Measurements from ENCODE around the gene MMP20.

MMP20 gene

DNA sequence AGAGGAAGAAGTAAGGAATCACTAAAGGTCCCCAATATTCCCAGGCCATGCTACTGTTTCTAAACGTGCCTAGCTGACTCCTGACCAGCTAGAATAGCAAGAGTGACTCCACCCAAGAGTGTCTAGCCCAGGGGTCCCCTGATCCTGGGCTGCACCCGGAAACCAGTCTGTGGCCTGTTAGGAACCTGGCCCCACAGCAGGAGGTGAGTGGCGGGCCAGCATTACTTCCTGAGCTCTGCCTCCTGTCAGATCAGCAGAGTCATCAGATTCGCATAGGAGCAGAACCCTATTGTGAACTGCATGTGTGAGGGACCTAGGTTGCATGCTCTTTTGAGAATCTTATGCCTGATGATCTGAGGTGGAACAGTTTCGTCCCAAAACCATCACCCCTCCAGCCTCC lies 2.0 kb downstream of the MMP20 start:
- DNase-seq (ENCODE audit: low read depth in 2 of 2), result no peak

DNA sequence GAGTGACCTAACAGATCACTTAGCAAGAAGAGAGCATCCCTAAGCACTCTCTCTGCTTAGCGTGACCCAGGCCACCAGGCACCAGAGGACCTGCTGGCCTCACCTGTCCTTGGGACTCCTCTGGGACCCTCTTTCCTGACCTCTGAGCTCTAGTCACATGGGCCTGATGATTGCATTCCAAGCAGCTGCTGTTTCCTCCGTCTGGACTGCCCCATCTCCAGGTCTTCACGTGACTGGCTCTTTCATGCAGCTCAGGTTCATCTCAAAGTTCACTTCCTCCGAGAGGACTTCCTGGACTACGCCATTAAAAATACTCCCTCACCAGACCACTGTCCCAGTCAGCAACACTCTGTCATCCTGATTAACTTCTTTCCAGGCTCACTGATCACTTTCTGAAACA lies 2.9 kb downstream of the MMP20 start:
- no peak for DNase-seq (ENCODE audit: low read depth in 2 of 2)

DNA sequence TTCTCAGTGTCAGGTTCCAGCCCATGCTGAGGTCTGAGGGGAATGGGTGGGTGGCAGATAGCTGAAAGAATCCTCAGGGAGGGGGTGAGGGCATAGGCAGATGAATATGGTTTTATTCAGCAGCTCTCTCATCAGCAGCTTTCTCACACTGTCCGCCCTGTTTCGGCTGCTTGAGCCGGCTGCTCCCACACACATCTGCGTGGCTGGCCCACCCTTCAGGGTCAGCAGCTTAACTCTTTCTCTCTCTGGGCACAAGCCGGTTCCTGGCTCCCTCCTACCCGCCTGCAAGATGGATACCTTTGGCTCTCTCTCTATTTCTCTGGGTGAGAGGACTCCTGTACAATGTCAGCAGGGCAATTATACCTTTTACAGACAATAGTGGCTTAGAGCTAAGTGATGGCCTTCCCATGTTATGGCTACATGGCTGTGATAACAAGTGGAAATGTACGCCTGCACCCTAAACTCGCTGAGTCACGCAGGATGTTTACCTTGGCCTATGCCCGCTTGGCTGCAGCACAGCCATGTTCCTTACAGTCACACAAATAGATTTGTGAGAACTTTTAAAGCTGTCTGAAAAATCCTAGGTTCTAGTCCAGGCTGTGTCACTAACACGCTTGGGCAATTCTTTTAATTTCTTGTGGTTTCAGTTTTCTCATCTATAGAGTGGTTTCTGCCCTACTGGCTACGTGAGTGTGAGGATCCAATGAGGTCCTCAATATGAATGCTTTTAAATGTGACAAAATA lies 4.1 kb downstream of the MMP20 start:
- no peak for DNase-seq (ENCODE audit: low read depth in 2 of 2)

DNA sequence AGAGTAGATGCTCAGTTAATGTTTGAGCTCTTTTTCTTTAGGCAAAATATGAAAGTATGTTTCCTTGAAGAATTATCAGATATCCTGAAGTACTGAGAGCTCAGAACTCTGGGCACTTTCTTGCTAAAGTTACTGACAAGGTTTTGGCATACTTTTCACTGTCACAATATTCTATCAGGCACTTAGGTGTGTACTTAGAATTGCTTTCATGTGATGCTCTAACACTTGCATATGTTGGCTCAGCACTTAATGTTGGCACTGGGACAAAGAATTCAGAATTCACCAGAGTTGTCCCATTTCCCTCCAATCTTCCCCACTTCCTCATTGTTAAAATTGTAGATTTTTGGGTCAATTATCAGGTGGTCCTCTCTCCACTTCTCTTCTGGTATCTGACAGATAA lies 5.0 kb downstream of the MMP20 start:
- no peak for DNase-seq (ENCODE audit: low read depth in 2 of 2)

DNA sequence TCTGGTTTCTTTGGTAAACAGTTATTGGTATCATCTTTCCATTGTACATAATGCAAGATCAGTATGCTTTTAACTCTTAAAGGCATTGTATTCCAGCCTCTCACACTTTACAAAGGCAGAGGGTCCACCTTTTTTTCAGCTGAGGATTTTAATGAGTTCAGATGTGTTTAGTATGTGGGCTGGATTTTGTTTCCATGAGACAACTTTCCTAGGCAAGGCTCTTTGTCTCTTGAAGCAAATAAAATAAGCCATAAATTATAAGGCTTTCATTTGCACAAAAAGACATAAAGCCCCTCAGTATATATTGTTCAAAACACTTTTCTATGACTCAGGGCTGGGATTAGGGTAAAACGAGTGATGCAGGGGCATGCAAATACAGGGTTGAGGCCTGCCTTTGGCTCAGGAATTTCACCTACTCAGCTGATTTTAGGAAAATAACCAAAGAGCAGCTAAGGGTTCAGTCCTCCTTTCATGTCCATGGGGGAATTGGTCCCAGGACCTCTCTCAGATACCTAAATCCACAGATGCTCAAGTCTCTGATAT lies 7.6 kb downstream of the MMP20 start:
- DNase-seq (ENCODE audit: low read depth in 2 of 2), result no peak

DNA sequence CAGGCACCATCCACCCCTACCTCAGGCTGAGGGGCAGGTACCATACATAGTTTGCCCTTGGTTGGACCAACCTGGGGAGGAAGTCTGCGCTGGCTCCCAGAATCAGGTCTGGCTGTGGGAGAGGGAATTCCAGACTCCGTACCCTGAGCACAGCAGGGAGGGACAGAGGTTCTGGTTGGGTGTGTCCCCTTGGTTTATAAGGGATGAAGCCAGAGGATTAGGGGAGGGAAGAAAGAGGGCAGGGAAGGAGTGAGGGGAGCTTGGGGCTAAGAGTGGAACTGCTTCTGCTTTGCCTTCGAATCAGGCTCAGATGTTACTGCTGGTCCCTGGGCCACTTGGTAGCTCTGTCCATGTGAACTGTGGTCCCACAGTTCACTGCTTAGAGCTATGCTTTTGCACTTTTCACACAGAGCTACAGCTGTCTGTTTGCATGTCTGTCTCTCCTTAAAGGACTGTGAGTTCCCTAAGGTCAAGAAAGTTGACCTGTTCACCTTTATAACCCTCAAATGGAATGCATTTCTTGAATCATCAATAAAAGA lies 9.2 kb downstream of the MMP20 start:
- no peak for DNase-seq (ENCODE audit: low read depth in 2 of 2)

DNA sequence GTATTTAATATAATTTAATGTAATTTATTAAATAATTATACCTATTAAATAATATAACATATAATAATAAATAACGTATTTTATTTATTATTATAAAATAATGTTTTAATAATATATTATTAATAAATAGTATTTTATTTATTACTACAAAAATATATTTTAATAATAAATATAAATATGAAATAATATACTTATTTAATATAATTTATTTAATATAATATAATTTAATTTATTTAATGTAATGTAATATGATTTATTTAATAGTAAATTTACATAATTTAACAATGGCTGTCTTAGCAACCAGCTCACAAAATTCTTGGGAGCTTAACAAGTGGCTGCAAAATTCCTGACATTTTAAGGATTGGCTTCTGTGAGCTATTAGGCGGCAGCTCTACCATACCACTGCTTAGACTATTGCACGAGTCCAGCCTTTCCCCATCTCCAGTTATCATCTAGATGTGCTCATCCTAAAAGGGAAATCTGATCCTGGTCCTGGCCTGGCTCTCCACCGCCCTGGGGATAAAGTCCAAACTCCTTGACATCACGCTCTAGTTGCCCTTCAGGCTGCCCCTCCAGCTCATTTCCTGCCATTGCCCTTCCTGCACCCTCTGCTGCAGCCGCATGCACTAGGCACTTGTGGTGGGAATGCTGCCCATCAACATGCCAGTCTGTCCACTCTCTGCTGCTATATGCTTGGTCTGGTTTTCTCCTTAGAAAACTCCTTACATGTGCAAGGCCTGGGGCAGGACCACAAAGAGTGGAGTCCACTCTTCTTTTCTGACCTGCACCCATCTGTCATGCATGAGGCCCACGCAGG lies 9.8 kb downstream of the MMP20 start:
- DNase-seq (ENCODE audit: low read depth in 2 of 2), result no peak

DNA sequence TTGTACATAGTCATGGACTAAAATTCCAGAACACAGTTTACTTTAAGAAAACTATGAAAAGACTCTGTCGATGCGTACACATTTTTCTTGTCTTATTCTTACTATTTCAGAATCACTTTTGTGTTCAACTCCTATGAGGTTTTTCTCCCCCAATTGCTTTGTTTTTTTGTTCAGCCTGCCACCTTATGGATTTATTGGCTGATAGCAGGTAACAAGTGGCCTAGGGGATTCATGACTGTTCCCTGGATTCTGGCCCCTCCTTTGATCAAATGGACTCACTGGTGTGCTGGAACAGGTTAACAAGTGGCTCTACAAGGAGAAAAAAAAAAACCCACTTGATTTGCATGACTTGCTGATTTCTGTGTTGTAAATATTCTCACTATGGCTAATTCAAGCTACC lies 10.6 kb downstream of the MMP20 start:
- no peak for DNase-seq (ENCODE audit: low read depth in 2 of 2)

DNA sequence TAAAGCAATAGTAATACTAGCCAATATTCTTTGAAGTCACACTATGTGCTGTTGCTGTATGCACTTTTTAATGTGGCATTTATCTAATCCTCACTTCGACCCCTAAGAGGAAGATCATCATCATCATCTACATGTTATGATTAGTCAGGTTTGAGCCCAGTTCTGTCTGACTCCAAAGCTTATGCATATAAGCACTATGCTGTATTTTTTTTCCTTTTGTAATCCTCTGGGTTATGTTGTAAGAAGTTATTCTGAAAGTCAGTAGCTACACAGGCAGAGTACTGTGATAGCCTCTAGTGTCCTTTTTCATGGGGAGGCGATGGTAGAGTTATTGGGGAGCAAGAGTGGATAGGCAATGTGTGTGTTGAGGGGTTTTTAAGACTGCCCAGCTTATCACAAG lies 11.1 kb downstream of the MMP20 start:
- no peak for DNase-seq (ENCODE audit: low read depth in 2 of 2)

DNA sequence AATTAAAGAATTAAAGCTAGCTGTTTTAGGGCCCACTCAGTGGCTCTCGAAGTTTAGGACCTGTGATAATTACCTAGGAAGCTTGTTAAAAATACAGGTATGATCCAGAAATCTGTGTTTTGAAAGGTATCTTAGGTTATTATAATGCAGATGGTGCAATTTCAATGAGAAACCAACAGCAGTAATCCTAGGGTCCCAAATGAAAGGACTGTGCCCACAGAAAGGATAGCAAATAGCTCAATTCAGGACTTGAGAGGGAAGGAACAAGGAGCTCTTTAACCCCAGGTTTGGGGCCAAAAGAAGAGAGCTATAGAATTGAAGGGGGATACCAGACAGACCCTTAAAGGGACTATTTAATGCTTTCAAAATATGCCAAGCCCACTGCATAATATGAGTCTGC lies 11.7 kb downstream of the MMP20 start:
- no peak for DNase-seq (ENCODE audit: low read depth in 2 of 2)

DNA sequence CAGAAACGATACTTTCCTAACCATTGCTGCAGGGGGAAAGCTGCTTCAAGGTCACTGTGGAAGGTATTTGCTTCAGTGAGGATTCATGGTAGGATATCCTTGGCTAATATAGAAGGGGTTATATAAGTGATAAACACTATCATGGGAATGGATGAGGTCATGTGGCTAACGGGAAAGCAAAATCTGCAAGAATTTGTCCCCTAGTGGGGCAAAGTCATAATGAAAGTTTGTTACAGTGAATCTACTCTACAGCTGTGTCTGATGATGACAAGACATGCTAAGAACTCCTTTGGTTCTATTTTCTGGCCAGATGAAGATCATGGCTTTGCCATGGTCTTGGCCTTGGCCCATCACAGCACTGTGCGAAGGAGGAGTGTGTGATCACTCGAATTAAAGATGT lies 13.8 kb downstream of the MMP20 start:
- no peak for DNase-seq (ENCODE audit: low read depth in 2 of 2)

DNA sequence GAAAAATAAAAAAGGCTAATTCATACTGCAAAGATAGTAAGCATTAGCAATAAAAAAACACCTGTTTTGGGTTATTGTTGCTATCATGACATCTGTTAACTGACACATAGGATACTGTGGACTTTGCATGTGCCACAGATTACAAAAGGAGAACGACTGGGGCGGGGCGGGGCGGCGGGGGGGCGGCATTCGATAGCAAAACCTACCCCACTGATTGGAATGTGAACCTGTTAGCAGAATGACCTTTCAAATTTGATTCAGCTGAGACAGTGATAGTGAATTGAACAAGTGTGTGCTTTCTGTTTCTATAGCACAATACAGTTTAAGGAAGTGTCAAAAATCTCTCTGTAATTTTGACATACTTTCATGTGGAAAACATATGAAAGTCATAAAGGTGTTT lies 14.9 kb downstream of the MMP20 start:
- DNase-seq (ENCODE audit: low read depth in 2 of 2), result no peak

DNA sequence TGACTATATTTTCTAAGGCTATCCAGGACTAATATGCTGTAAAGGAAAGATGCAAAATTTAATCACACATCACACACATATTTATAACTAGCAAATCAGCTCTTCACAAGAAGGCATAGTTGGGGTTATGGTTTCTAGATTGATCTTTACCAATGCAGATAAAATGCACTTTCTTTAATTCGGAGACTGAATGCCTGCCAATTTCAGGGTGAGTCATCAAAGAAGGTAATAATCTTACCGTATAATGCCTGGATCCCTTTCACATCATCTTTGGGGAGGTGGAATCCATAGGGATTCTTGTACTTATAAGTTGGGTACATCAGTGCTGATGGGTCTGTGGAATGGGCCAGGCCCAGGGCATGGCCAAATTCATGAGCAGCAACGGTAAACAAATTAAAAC lies 16.4 kb downstream of the MMP20 start:
- no peak for DNase-seq (ENCODE audit: low read depth in 2 of 2)

DNA sequence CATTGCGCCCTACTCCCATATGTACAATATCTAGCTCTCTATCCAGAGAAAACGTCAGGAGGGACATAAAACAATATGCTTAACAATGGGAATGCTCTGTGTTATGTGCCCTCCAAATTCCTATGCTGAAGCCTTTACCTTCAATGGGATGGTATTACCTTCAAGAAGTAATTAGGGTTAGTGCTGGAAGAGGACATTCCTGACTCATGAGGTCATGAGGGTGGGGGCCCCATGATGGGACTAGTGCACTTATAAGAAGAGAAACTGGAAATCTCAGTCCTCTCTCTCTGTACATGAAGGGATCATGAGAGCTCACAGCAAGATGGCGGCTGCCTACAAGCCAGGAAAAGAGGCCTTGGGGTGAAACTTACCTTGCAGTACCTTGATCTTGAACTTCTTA lies 20.3 kb downstream of the MMP20 start:
- DNase-seq (ENCODE audit: low read depth in 2 of 2), result no peak

DNA sequence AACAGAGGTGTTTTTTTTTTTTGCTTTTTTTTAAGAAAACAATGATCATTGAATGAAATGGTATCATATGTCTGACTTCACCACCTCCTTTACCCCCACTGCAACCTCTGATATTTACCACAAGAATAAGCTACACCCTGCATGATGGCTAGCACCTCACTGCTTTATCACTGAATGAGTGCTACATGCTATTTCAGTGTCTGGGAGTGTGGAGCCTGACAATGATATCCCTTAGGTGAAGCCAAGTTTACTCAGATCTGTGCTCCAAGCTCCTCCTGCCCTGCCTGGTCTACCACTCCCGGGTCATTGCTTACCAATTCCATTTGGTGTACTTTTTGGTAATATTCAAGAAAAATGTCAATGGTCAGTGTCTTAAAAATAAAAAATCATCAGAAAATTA lies 21.1 kb downstream of the MMP20 start:
- no peak for DNase-seq (ENCODE audit: low read depth in 2 of 2)

DNA sequence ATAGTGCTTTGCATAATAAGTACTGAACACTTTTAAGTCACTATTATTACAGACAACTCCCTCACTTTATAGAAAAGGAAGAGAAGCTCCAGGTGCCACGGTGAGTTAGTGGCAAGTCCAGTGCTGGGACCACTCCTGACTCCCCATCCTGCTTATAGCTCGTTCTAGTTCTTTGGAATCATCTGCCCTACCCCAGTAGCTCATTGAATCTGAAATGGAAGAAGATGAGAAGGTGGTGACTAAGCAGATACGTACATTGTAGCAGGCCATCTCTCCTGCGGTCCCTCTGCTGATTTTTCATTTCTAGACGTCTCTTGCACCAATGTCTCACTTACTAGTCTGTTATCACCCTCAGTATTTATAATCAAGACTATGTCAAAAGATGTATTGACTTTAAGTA lies 21.6 kb downstream of the MMP20 start:
- no peak for DNase-seq (ENCODE audit: low read depth in 2 of 2)

DNA sequence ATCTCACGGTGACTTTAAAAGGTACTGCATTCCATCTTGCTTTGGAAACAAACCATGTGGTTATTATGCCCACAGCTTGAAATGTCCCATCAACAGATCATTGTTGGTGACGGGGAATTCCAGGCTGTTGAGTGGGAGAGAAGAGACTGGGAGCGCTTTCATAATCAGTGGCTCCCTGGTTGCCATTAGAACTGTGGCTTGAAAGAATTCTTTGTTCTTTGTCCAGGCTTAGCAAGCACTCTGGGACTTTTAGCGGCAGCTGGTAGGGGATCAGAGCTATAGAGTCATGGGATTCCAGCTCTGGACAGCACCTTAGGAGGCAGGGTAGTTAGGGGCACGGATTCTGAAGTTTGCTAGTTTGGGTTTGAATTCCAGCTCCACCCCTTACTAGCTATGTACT lies 22.0 kb downstream of the MMP20 start:
- no peak for DNase-seq (ENCODE audit: low read depth in 2 of 2)

DNA sequence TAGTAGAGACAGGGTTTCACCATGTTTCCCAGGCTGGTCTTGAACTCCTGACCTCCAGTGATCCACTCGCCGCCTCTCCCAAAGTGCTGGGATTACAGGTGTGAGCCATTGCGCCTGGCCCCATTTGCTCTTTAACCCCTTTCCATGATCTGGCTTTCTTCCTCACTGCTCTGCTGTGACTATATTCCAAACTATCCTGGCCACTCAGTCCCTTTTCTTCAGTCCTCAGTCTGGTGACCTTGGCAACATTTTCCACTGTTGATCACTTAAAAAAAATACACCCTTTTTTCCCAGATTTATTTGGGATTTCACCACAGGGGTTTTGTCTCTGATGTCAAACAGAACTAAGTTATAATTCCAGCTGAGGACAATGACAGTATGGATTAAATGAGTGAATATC lies 24.5 kb downstream of the MMP20 start:
- DNase-seq (ENCODE audit: low read depth in 2 of 2), result no peak

DNA sequence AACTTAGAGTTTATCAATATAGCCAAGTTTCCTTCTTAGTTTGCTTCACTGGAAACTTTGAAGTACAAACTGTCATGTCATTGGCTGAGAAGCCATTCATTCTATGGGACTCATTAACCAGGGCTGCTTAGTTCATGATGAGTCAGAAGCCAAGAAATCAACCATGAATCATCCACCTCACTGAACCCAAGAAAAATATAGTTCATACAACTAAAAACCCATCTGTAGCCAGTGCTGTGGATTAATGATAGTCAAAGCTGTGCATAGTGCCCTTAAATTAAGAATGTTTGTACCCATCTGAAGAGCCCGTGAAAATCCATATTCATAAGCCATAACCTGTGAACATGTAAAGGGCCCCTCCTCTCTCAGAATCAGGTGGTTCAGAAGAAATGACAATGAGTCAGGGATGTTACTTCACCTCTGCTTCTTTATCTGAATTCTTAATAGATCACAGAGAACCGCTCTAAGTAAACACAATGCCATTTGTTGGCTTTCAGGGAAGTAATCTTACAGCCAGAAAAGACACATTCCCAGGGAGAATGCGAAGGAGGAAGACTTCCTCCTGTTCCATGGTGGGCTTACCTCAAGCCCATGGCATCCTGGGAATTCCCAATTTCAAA lies 25.4 kb downstream of the MMP20 start:
- DNase-seq (ENCODE audit: low read depth in 2 of 2), result peak; percentile 54 to 57

DNA sequence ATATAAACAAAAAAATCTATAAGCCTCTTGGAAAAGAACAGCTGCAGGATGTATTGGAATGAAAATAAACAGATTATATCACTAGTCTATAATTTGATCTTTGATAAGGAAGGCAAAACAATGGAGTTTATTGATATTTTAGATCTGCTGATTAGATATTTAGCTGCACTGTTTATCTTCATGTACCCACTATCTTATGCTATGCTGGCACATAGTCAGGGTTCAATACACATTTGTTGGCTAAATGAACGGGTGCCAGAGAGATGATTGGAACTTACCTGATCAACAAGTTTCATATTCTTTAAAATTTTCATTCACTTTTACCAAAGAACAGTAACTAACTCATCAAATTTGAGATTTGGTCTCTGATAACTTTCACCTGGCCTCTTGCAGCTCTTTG lies 26.9 kb downstream of the MMP20 start:
- no peak for DNase-seq (ENCODE audit: low read depth in 2 of 2)

DNA sequence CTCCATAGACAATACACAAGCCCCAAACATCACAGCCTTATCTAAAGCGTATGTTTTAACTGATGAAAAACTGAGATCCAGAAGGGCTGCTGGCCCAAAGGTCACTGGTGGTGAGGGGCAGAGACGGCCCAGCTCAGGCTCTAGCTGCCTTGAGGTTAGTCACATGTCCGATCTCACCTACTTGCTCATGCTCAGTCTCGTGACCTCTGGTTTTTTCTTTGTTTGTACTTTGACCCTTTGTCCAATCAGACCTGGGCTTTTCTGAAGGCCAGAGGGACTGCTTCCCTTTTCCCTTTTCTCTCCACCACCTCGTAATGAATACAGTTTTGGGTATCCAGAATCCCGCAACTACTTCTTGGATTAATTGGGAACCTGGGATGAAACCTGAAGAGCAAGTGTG lies 28.6 kb downstream of the MMP20 start:
- no peak for DNase-seq (ENCODE audit: low read depth in 2 of 2)

Data from fibroblast of skin of left biceps (primary cell).